HepG2 (cell line): ENCODE measurements around the gene GORASP2. TPM values are rescaled to one million over a fixed set of nuclear protein-coding genes. Genes with fewer than 3 reads are reported as not detected.

ENCODE experiments used
- CENPBD1 ChIP-seq: sonication (generic); formaldehyde crosslinking; IDR thresholded peaks from 2 replicates; pipeline ENCODE4 v1.8.0; 2022; ENCODE audit warnings: missing genetic modification reagents, low read depth, mild to moderate bottlenecking, borderline replicate concordance
- EHMT2 ChIP-seq: fragments of 200-600 bp; sonication (generic); IDR thresholded peaks from 2 replicates; pipeline ENCODE4 v1.7.0; 2017; ENCODE audit warnings: antibody characterized with exemption, low read depth, low read length, borderline replicate concordance
- EZH2 ChIP-seq: conservative IDR thresholded peaks from 2 replicates; pipeline ENCODE4 v1.6.1; 2012; ENCODE audit warnings: mild to moderate bottlenecking, low read depth, low read length, moderate library complexity
- IRF2 ChIP-seq: IDR thresholded peaks from 2 replicates; pipeline ENCODE4 v1.6.1; 2018; ENCODE audit warnings: missing genetic modification reagents, missing compliant biosample characterization
- ISL2 ChIP-seq: sonication (generic); formaldehyde crosslinking; IDR thresholded peaks from 2 replicates; pipeline ENCODE4 v1.5.0; 2020; ENCODE audit warnings: missing genetic modification reagents
- NFIC ChIP-seq: IDR thresholded peaks from 2 replicates; pipeline ENCODE4 v1.6.1; 2012; ENCODE audit warnings: mild to moderate bottlenecking, low read length, inconsistent platforms
- TRAFD1 ChIP-seq: sonication (generic); formaldehyde crosslinking; IDR thresholded peaks from 2 replicates; pipeline ENCODE4 v1.5.1; 2020; ENCODE audit warnings: missing genetic modification reagents, mild to moderate bottlenecking, borderline replicate concordance
- ZBTB7A ChIP-seq: sonication (generic); formaldehyde crosslinking; IDR thresholded peaks from 2 replicates; pipeline ENCODE4 v1.8.0; 2022; ENCODE audit warnings: mild to moderate bottlenecking, missing genetic modification reagents
- ZNF224 ChIP-seq: sonication (generic); formaldehyde crosslinking; IDR thresholded peaks from 2 replicates; pipeline ENCODE4 v1.5.0; 2020; ENCODE audit warnings: mild to moderate bottlenecking, missing genetic modification reagents
- ZNF230 ChIP-seq: sonication (generic); formaldehyde crosslinking; IDR thresholded peaks from 2 replicates; pipeline ENCODE4 v1.4.0; 2020; ENCODE audit warnings: mild to moderate bottlenecking, missing genetic modification reagents
- ZNF367 ChIP-seq: sonication (generic); formaldehyde crosslinking; IDR thresholded peaks from 2 replicates; pipeline ENCODE4 v1.4.0; 2020; ENCODE audit warnings: missing genetic modification reagents, borderline replicate concordance
- ZNF605 ChIP-seq: sonication (generic); formaldehyde crosslinking; IDR thresholded peaks from 2 replicates; pipeline ENCODE4 v1.8.0; 2022; ENCODE audit warnings: mild to moderate bottlenecking, missing genetic modification reagents
- ZNF639 ChIP-seq: conservative IDR thresholded peaks from 2 replicates; pipeline ENCODE4 v1.6.1; 2018; ENCODE audit warnings: missing genetic modification reagents
- ZNF713 ChIP-seq: sonication (generic); formaldehyde crosslinking; IDR thresholded peaks from 2 replicates; pipeline ENCODE4 v1.4.0; 2020; ENCODE audit warnings: mild to moderate bottlenecking, missing genetic modification reagents
- ZNF850 ChIP-seq: sonication (generic); formaldehyde crosslinking; conservative IDR thresholded peaks from 2 replicates; pipeline ENCODE4 v1.9.0; 2021; ENCODE audit warnings: mild to moderate bottlenecking, missing genetic modification reagents
- polyA plus RNA-seq, 8 experiments: library from polyadenylated mRNA; depleted of rRNA in 3 of 8; stranded (reverse) in 7 of 8; unstranded in 1 of 8; fragments of >200 nt; fragmentation: Illumina TruSeq in 4 of 8; extraction: Trizol in 4 of 8; gene quantifications; 2 replicates each; pipeline versions ENCODE4 v1.2.1 to v1.2.3, GENCODE V29; 2011 to 2016; ENCODE audit warnings: low read depth in 4 of 8, missing spikeins in 1 of 8, mixed read lengths in 1 of 8; ENCODE audit not compliant: insufficient read depth in 1 of 8
- total RNA-seq, 5 experiments: library from RNA; depleted of rRNA; stranded (reverse); fragments of >200 nt; fragmentation: Illumina TruSeq; extraction: Trizol; gene quantifications; 2 replicates each; pipeline ENCODE4 v1.2.3, GENCODE V29; 2016; ENCODE audit warnings: low read depth in 1 of 5
- TF ChIP-seq, protein P1 (sequence below), 2 experiments: sonication (generic) in 1 of 2; formaldehyde crosslinking in 1 of 2; IDR thresholded peaks; 2 replicates each; pipeline versions ENCODE4 v1.4.0 to v1.6.1; 2018 to 2020; ENCODE audit warnings: missing genetic modification reagents in 2 of 2, borderline replicate concordance in 1 of 2, low read depth in 1 of 2, mild to moderate bottlenecking in 1 of 2, missing biosample characterization in 1 of 2
- TF ChIP-seq, protein P2 (sequence below): sonication (generic); formaldehyde crosslinking; IDR thresholded peaks from 2 replicates; pipeline ENCODE4 v1.5.1; 2020; ENCODE audit warnings: mild to moderate bottlenecking, missing genetic modification reagents, borderline replicate concordance

The GORASP2 gene
- total and polyA plus RNA-seq, 2 of the 13 experiments (the other 11 are each of a cell fraction or from before 2014, with no cell fraction given), result 103 to 239 TPM

DNA sequence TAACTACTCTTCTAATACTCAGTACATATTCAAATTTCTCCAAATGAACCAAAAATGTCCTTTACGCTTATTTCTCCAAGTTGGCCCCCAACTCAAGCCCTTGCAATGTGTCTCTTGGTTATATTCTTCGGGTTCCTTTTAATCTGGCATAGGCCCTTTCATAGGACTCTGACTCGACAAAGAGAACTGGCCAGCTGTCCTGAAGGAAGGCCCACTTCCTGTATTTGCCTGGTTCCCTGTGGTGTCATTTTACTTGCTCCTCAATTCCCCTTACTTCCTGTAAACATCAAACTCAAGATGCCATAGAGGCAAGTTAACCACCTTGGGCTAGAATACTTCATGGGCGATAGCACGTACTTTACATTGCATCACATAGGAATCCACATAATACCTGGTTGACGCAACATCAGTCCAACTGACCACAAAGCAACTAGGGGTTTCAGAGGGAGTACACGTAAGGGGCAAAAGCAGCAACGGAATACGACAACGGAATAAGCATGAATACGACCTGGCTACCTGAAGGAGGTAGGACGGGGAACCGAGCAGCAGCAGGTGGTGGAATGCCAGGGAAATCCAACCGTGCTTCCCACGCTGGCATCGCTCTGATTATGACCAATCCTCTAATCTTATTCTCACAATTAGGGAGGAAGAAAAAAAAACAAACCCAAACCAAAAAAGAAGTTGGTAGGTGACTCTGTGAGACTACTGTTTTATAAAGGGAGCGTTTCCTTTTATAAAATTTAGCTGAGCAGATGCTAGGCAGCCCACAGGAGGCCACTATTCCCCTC is 823 bp upstream of the GORASP2 start (continued):
- no peak for TF ChIP-seq ZNF230
- TF ChIP-seq ISL2 (CRISPR knock-in tag), result no peak
- peak; percentile 59; the same call in 1 of the 2 replicates for TF ChIP-seq NFIC
- TF ChIP-seq TRAFD1 (CRISPR knock-in tag), result no peak
- no peak for TF ChIP-seq ZNF224 (CRISPR knock-in tag)
- no peak for TF ChIP-seq EHMT2
- TF ChIP-seq IRF2 (CRISPR knock-in tag), result peak; percentile 44; the same call in 1 of the 2 replicates
- TF ChIP-seq, protein P1, sequence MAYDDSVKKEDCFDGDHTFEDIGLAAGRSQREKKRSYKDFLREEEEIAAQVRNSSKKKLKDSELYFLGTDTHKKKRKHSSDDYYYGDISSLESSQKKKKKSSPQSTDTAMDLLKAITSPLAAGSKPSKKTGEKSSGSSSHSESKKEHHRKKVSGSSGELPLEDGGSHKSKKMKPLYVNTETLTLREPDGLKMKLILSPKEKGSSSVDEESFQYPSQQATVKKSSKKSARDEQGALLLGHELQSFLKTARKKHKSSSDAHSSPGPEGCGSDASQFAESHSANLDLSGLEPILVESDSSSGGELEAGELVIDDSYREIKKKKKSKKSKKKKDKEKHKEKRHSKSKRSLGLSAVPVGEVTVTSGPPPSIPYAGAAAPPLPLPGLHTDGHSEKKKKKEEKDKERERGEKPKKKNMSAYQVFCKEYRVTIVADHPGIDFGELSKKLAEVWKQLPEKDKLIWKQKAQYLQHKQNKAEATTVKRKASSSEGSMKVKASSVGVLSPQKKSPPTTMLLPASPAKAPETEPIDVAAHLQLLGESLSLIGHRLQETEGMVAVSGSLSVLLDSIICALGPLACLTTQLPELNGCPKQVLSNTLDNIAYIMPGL (CRISPR knock-in tag; IDR thresholded peaks at IDR 0.05; ENCODE audit: borderline replicate concordance in 1 of 2, low read depth in 1 of 2), result no peak
- TF ChIP-seq ZNF605 (CRISPR knock-in tag), result 0 out of 2 replicates have a peak, but pooled peaks have one; percentile 17
- TF ChIP-seq ZNF850 (CRISPR knock-in tag), result no peak
- TF ChIP-seq EZH2, result no peak
- TF ChIP-seq, protein P2, sequence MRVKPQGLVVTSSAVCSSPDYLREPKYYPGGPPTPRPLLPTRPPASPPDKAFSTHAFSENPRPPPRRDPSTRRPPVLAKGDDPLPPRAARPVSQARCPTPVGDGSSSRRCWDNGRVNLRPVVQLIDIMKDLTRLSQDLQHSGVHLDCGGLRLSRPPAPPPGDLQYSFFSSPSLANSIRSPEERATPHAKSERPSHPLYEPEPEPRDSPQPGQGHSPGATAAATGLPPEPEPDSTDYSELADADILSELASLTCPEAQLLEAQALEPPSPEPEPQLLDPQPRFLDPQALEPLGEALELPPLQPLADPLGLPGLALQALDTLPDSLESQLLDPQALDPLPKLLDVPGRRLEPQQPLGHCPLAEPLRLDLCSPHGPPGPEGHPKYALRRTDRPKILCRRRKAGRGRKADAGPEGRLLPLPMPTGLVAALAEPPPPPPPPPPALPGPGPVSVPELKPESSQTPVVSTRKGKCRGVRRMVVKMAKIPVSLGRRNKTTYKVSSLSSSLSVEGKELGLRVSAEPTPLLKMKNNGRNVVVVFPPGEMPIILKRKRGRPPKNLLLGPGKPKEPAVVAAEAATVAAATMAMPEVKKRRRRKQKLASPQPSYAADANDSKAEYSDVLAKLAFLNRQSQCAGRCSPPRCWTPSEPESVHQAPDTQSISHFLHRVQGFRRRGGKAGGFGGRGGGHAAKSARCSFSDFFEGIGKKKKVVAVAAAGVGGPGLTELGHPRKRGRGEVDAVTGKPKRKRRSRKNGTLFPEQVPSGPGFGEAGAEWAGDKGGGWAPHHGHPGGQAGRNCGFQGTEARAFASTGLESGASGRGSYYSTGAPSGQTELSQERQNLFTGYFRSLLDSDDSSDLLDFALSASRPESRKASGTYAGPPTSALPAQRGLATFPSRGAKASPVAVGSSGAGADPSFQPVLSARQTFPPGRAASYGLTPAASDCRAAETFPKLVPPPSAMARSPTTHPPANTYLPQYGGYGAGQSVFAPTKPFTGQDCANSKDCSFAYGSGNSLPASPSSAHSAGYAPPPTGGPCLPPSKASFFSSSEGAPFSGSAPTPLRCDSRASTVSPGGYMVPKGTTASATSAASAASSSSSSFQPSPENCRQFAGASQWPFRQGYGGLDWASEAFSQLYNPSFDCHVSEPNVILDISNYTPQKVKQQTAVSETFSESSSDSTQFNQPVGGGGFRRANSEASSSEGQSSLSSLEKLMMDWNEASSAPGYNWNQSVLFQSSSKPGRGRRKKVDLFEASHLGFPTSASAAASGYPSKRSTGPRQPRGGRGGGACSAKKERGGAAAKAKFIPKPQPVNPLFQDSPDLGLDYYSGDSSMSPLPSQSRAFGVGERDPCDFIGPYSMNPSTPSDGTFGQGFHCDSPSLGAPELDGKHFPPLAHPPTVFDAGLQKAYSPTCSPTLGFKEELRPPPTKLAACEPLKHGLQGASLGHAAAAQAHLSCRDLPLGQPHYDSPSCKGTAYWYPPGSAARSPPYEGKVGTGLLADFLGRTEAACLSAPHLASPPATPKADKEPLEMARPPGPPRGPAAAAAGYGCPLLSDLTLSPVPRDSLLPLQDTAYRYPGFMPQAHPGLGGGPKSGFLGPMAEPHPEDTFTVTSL, result no peak
- no peak for TF ChIP-seq ZNF639 (CRISPR knock-in tag)
- no peak for TF ChIP-seq CENPBD1 (CRISPR knock-in tag)
- no peak for TF ChIP-seq ZNF713 (CRISPR knock-in tag)
- TF ChIP-seq ZNF367 (CRISPR knock-in tag), result no peak
- no peak for TF ChIP-seq ZBTB7A (CRISPR knock-in tag)
